GM21447 (cell line): ENCODE measurements around the gene RCL1.
"Not testable (repeated sequence)": the region's sequence is repeated elsewhere in the genome, so short reads cannot be mapped to it uniquely, and the experiment has no call there.

Experiments used
- ATAC-seq: cut with Tn5 transposase; IDR thresholded peaks from one replicate; pipeline ENCODE4 v1.9.1; 2021; ENCODE audit not compliant: unreplicated experiment

Gene RCL1

DNA sequence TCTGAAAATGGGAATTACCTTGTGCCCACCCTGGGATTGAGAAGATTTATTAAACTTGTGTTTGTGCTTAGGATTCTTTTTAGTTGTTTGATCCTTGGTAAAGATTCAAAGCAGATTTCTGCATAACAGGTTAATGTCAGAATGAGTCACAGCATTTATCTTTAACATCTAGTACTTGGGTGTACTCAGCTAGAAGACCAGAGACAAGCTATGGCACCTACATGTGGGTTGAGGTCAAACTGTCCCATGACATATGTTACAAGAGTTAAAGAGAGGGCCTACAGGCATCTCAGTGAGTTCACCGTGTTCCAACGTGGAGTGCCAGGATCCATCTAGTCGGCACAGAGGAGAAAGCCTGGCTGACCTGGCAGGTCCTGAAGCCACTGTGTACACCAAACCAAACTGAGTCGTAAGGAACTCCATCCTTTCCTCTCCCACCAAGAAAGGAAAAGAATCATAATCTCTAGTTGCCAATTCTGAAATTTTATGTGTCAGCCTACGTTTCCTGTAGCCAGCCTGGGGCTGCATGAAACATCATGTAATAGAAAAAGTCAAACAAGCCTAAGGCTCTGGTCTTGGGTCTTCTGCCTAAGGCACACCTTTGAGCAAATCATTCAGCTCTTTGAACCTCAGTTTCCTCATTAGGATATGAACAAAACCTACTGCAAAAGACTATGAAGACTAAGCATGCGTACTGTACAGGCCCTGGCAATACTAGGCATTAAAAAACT lies 73.7 kb downstream of the RCL1 start:
- no peak for ATAC-seq

- no peak for ATAC-seq
Observed at GRCh38 chr9:4873066-4873465, 80.3 kb downstream of the RCL1 start.

DNA sequence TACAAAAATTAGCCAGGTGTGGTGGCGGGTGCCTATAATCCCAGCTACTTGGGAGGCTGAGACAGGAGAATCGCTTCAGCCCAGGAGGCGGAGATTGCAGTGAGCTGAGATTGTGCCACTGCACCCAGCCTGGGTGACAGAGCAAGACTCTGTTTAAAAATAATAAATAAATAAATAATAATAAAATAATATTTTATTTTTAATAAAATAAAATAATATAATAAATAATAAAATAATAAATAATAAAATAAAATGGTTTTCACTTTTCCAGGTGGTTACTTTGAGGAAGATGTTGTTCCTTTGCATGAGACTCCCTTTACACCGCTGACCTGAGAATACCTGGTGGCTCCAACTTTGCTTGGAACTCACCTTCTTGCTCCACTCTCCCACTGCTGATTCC lies 82.8 kb downstream of the RCL1 start:
- no peak for ATAC-seq

- ATAC-seq: no peak
Observed at GRCh38 chr9:4879115-4879558, 86.4 kb downstream of the RCL1 start.

- no peak for ATAC-seq
Observed at GRCh38 chr9:4883326-4883873, 90.7 kb downstream of the RCL1 start.

GRCh38 chr9:4886698-4887097 lies 94.0 kb downstream of the RCL1 start:
- peak; percentile 97 for ATAC-seq

DNA sequence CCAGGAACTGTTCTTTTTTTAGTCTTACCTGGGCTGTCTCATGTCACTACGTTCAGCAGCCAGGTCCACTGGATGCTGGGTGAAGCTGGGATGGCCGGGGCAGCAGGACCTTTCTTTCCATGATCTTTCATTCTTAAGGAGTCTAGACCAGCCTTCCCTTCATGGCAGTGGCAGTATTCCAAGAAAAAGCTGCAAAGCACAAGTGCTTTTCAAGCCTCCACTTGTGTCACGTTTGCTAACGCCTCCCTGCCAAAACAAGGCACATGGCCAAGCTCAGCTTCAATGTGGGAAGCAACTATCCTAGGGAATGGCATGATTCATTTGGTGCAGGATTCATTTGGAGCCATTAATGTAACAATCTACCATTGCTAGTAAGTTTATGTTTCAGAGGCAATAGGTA lies 94.8 kb downstream of the RCL1 start:
- ATAC-seq: no peak

DNA sequence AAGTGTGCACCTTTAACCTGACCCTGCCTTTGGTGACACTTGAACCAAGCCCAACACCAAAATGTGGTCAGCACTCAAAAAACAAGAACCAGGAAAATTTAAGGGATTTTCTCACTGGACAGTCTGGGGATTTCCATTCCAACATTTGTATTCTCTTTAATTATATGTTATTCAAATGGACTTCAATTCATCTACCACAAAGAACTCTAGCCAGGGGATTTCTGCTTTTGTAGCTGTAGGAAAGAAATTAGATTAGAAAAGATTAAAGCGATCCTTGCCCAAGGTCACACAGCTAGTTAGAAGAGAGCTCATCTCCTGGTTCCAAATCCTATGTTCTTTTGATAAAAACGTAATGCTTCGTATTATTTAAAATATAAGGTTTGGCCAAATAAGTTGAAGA lies 97.5 kb downstream of the RCL1 start:
- no peak for ATAC-seq

GRCh38 chr9:4890929-4891328 lies 98.2 kb downstream of the RCL1 start:
- ATAC-seq: no peak

DNA sequence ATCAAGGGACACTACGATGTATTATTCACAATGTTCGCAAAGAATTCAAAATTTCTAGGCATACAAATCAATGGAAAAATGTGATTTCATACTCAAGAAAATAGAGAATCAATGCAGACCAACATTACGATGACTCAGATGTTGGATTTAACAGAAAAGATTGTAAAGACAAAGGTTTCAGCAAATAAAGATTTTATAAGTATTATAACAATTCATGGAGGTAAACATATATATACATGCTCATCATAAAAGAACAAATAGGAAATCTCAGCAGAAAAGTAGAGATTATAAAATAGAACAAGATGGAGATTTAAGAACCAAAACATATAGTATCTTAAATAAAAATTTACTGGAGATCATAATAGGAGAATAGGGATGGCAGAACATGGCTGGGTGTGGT lies 98.9 kb downstream of the RCL1 start:
- ATAC-seq: no peak

DNA sequence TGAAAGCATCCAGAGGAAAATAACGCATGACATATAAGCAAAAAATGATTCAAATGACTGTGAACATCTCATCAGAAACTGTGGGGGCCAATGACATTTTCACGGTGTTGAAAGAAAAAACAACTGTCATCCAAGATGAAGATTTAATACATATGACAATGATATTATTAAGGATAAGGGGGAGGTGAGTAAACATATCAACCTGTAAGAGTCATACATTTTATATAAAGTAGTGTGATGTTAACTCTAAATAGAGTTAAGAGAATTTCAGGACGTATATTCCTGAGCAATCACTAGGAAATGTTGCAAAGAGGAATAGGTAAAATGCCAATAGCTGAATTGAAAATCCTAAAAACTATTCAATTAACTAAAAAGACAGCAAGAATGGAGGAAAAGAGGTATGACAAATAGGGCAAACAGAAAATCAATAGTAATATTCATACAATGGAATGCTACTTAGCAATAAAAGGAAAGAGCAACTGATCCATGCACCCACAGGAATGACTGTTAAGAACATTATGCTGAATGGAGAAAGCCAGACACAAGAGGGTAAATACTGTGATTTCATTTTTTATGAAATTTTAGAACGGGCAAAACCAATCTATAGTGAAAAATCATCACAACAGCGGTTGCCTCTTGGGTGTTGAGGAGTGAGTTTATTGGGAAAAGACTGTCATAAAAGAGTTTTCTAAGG lies 99.9 kb downstream of the RCL1 start:
- ATAC-seq: no peak

DNA sequence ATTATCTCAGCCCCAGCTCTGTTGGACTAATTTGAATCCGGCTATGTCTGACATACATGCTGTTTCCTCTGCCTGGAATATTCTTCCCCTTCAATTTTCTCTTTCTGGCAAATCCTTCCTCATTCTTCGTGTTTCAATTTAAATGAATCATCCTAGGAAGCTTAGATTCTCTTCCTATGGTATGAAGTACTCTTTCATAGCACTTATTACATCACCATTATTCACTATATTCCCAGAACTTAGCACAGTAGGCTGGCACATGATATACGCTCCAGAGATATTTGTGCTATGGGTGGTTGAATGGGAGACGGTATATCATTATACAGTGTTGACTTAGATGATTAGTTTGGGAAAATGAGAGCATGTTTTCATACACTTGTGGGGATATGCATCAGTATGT lies 101.3 kb downstream of the RCL1 start:
- ATAC-seq: no peak

DNA sequence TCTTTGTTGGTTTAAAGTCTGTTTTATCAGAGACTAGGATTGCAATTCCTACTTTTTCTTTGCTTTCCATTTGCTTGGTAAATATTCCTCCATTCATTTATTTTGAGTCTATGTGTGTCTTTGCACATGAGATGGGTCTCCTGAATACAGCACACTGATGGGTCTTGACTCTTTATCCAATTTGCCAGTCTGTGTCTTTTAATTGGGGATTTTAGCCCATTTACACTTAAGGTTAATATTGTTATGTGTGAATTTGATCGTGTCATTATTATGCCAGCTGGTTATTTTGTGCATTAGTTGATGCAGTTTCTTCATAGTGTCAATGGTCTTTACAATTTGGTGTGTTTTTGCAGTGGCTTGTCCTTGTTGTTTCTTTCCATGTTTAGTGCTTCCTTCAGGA lies 107.1 kb downstream of the RCL1 start:
- not testable (repeated sequence) for ATAC-seq

DNA sequence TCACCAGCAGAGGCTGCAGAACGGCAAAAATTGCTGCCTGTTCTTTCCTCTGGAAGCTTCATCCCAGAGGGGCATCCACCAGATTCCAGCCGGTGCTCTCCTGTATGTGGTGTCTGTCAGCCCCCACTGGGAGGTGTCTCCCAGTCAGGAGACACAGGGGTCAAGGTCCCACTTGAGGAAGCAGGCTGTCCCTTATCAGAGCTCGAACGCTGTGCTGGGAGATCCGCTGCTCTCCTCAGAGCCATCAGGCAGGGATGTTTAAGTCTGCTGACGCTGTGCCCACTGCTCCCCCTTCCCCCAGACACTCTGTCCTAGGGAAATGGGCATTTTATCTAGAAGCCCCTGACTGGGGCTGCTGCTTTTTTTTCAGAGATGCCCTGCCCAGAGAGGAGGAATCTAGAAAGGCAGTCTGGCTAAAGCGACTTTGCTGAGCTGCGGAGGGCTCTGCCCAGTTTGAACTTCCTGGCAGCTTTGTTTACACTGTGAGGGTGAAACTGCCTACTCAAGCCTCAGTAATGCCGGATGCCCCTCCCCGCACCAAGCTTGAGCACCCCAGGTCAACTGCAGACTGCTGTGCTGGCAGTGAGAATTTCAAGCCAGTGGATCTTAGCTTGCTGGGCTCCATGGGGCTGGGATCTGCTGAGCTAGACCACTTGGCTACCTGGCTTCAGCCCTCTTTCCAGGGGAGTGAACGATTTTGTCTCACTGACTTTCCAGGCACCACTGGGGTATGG lies 108.8 kb downstream of the RCL1 start:
- peak; percentile 66 for ATAC-seq

- no peak for ATAC-seq
Observed at GRCh38 chr9:4902135-4902475, 109.4 kb downstream of the RCL1 start.

DNA sequence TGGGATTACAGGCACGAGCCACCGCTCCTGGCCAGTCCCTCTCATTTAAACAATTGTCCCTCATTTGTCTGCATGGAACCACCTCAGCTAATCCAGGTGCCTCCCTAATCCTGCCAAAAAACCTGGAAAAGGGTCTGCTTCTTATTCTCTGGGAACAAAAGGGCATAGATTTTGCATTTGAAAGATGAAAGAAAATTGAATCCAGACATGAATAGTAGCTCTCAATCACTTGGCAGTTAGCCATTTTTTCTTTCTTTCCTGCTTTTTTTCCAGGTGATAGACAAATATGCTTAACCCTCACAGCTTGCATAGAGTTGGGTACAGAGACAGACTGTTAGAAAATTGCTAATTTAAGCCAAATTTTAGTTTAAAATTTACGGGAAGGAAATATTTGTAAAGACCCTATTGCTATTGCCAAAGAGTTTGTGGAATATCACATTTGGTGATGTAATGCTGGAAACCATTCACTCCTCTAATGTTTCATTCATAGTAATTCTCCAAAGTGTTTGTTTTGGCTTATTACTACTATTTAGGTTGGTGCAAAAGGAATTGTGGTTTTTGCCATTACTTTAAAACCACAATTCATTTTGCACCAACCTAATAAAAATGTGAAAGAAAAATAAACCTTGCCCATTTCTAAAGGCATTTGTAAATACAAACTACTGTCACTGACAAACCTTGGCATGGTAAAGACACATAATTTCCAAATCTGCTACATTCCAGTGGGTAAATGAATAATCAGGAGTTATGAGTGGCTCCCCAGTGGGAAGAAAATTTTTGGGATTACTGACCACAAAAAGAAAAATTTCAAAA lies 111.8 kb downstream of the RCL1 start:
- no peak for ATAC-seq

DNA sequence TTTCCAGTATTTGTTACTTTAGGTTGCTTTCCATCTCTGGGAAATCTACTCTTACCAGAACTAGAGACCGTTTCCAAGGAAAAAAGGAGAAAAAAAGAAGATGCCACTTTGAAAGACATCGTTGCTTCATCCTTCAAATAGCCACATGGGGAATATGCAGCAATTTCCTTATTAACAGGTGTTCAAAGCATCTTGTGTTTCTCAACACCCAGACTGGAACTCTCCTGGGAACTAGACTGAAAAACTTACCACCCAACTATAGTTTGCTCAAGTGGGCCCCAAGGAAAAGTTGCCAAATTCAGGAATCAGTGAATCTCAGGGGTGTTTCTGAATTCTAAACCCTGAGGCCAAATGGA lies 112.4 kb downstream of the RCL1 start:
- ATAC-seq: no peak
